Mucosa of gallbladder (tissue), 1 donor: ENCODE results near the gene RIOK1. TPM values are rescaled to one million over a fixed set of nuclear protein-coding genes. Genes with fewer than 3 reads are reported as not detected.
A peak's percentile ranks its signal among the peaks of the same experiment; 100 is the strongest.
"Not testable (repeated sequence)": the region's sequence is repeated elsewhere in the genome, so short reads cannot be mapped to it uniquely, and the experiment has no call there.

Experiments
- DNase-seq: peaks from one replicate; pipeline ENCODE4 v3.0.0-alpha.2; 2020; ENCODE audit warnings: low spot score
- total RNA-seq: library from RNA; stranded (reverse); gene quantifications from one replicate; pipeline ENCODE4 v1.2.1, GENCODE V29; 2021
- donor health status: DM: no; HTN: no; CAD: no.

RIOK1 gene
- 12.9 TPM for total RNA-seq

DNA sequence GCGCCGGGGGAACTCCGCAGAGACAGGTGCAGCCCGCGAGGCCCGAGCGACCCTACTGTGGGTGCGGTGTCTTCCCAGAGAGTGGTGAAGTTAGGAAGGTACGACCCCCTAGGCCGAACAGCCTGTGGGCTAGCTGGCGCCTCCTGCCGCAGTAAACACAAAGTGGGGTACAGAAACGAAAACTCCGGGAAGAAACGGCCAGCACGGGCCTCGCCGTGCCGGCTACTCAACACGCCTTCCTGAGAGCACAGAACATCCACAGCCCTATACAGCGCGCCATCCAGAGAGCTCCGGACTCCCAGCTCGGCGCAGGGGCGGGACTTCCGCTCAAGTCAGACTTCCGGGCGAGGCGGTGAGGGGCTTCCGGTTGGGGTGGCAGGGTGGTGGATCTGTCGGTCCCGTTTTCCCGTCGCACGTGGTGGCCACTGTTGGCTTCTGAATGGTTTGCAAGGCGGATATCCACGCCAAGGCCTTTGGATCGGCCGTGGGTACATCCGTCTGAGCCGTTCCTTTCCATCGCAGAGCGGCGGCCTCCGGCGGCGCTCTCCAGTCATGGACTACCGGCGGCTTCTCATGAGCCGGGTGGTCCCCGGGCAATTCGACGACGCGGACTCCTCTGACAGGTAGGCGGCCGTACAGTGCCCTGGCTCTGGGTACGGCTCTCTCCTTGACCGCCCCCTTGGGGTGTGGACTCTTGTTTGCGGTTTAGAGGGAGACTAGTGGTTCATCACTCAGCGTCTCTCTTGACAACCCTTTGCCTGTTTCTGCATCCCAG lies at the start of gene RIOK1, which contains the start of gene CAGE1:
TSS of gene RIOK1 (plus strand) at position 358 of the 775 bp plus-strand sequence. CDS start at position 553, 195 bp downstream.
TSS of gene CAGE1 (minus strand) at position 292 of the 775 bp plus-strand sequence. CDS start 2,569 bp downstream, outside the sequence.
- peak; percentile 93 for DNase-seq

DNA sequence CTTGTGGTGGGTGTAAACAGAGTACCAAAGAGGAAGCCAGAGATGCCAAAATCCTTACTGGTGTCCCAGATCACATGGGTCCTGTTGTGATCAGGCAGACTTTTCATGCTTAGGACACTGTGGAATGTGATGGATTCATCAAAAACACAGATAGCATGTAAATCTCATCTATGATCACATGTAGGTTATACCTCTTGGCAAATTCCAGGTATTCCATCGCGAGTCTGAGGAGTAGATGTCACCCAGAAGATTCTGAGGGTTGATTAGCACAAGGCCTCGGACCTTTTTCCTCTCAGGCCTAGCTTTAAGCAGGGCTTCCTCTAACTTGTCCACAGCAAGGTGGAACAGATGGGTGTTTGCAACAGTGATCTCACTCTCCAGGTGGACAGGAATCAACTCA lies 48.3 kb upstream of the RIOK1 start:
- DNase-seq, result no peak

- no peak for DNase-seq
These were observed 47.4 kb upstream of the RIOK1 start for GRCh38 chr6:7341989-7342742.

DNA sequence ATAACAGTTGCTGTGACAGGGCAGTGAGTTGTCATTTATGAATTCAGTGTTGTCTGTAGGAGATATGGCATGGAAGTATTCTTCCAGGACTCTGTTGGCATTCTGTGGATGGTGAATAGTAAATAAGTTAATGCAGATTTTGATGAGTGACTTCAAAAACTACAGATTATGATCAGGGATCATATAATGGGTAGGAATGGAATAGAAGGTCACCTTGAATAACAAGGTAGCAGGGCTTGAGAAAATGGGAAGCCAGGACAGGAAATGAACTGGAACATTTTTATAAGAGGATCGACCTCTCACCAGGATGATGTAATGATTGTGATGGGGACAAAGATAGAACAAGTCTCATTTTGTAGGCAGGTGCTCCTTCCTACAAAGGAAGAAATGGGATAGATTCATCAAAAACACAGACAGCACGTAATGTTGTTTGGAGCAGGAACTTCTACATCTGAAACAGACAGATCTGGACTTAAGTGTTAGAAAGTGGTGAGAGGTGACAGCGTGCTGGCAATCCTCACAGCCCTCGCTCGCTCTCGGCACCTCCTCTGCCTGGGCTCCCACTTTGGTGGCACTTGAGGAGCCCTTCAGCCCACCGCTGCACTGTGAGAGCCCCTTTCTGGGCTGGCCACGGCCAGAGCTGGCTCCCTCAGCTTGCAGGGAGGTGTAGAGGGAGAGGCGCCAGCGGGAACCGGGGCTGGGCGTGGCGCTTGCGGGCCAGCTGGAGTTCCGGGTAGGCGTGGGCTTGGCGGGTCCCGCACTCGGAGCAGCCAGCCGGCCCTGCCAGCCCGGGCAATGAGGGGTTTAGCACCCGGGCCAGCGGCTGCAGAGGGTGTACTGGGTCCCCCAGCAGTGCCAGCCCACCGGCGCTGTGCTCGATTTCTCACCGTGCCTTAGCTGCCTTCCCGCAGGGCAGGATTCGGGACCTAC lies 45.8 kb upstream of the RIOK1 start:
- no peak for DNase-seq

DNA sequence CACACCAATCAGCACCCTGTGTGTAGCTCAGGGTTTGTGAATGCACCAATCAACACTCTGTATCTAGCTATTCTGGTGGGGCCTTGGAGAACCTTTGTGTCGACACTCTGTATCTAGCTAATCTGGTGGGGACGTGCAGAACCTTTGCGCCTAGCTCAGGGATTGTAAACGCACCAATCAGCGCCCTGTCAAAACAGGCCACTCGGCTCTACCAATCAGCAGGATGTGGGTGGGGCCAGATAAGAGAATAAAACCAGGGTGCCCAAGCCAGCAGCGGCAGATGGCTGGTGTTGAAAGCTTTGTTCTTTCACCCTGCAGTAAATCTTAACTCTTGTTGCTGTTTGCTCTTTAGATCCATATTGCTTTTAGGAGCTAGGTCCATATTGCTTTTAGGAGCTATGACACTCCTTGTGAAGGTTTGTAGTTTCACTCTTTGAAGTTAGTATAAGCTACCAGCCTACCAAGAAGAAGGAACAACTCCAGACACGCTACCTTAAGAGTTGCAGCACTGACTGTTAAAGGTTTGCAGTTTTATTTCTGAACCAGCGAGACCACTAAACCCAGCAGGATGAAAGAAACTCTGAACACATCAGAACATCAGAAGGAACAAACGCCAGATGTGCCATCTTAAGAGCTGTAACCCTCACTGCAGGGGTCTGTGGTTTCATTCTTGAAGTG lies 44.7 kb upstream of the RIOK1 start:
- not testable (repeated sequence) for DNase-seq

GRCh38 chr6:7347551-7347997 lies 42.0 kb upstream of the RIOK1 start:
- not testable (repeated sequence) for DNase-seq

DNA sequence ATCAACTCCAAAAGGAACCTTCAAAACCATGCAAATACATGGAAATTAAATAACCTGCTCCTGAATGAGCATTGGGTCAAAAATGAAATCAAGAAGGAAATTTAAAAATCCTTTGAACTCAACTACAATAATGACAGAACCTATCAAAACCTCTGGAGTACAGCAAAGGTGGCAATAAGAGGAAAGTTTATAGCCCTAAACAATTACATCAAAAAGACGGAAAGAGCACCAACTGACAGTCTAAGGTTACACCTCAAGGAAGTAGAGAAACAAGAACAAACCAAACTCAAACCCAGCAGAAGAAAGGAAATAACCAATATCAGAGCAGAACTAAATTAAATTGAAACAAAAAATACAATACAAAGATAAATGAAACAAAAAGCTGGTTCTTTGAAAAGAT lies 39.0 kb upstream of the RIOK1 start:
- DNase-seq, result not testable (repeated sequence)

DNA sequence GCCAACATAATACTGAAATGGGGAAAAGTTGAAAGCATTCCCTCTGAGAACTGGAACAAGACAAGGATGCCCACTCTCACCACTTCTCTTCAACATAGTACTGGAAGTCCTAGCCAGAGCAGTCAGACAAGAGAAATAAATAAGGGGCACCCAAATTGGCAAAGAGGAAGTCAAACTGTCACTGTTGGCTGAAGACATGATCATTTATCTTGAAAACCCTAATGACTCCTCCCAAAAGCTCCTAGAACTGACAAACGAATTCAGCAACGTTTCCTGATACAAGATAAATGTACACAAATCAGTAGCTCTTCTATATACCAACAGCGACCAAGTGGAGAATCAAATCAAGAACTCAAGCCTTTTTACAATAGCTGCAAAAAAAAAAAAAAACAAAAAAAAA lies 37.7 kb upstream of the RIOK1 start:
- not testable (repeated sequence) for DNase-seq

GRCh38 chr6:7367408-7367807 lies 22.2 kb upstream of the RIOK1 start:
- DNase-seq, result no peak

- DNase-seq, result no peak
These were observed 15.9 kb upstream of the RIOK1 start for GRCh38 chr6:7373739-7374138.

GRCh38 chr6:7377961-7378360 lies 11.6 kb upstream of the RIOK1 start:
- DNase-seq, result no peak

DNA sequence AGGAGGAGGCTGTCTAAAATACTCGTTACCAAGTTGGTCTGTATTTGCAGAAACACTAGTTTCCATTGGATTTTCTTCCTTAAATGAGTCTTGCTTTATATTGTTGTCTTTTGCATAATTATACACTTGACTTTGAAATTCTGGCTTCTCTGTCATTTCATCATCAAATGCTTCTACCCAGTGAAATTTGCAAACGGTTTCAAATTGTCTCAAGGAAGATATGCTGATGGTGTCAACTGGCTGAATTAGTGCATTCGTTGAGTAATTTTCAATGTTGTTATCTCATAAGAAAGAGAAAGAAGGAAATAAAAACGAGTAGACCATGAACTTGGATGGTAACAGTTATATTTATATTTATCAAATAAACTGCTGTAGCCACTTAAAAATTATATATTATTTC lies 10.9 kb upstream of the RIOK1 start:
- no peak for DNase-seq

DNA sequence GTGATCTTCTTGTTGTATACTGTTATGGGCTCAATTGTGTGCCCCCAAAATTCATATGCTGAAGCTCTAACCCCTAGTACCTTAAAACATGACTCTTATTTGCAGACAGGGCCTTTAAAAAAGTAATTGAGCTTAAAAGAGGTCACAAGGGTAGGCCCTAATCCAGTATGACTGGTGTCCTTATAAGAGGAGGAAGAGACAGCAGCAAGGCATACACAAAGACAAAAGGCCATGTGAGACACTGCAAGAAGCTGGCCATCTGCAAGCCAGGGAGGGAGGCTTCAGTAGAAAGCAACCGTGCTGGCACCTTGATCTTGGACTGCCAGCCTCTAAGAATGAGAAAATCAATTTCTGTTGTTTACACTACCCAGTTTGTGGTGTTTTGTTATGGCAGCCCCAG lies 8.5 kb upstream of the RIOK1 start:
- DNase-seq, result no peak

DNA sequence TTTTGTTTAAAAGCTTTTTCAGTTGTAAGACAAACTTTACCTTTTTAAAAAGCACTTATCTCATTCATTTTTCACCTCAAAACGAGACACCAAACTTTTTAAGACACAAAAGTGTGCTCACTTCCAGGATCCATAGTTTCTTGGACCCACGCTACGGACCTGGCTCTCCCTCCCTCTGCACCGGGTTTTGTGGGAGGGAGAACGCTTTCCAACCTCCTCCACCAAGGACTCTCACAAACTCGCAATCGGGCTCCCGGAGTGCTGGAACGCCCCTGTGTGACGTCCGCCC lies 502 bp upstream of the RIOK1 start:
- no peak for DNase-seq

DNA sequence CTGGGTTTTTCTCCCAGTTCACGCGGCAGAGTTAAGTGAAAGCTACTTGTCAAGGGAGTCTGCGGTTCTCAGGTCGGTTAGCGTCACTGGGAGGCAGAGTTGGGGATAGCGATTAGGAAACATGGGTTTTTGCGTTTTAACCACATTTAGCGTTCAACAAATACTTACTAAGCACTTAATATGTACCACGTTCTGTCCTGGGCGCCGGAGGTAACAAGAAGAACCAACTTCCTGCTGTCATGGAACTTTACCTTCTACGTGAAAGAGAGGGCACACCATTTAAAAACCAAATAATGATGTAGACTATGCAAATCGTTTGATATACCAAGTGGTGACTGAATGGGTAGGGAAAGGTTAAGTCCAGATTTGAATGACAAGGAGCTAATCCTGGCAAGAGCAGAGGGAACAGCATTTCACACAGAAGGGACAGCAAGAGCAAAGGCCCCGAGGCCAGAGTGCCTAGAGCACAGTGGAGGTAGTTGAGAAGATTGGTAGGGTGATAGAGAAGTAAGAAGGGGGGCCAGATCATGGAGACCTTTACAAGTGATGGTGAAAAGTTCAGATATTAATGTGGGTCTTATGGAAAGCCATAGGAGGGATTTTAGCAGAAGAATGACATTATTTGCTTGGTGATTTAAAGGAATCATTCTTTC lies 744 bp downstream of the RIOK1 start:
- no peak for DNase-seq

- DNase-seq, result no peak
These were observed 1.5 kb downstream of the RIOK1 start for GRCh38 chr6:7391151-7391550.

DNA sequence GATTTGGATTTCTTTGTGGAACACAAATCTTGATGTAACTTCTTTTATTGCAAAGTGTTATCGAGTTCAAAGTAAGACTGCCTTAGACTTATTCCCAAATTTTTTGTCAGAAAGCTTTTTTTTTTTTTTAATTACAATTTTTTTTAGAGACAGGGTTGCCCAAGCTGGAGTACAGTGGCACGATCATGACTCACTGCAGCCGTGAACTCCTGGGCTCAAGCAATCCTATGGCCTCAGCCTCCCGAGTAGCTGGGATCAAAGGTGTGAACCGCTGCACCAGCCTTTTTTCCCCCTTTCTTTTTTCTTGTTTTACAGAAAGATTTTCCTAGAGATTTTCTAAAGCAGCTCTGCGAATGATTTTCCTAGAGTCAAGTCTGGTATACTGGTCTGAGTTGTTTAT lies 2.8 kb downstream of the RIOK1 start:
- no peak for DNase-seq

DNA sequence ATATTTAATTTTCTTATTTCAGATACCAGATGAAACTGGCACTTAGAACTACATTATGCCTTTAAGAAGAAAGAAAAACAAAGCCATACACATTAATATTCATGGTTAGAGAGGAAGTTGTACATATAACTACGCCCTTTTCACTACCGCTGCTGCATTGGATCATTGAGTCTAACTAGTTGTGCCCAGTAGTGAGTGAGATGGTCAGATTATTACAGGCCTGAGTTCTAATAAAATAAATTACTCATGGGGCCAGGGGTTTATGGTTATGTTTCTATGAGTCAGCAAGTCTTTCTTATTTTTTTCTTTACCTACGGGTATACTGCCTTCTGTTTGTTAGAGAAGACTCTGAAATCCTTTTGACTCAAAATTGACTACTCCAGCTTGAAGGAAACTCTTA lies 11.5 kb downstream of the RIOK1 start:
- DNase-seq, result no peak

DNA sequence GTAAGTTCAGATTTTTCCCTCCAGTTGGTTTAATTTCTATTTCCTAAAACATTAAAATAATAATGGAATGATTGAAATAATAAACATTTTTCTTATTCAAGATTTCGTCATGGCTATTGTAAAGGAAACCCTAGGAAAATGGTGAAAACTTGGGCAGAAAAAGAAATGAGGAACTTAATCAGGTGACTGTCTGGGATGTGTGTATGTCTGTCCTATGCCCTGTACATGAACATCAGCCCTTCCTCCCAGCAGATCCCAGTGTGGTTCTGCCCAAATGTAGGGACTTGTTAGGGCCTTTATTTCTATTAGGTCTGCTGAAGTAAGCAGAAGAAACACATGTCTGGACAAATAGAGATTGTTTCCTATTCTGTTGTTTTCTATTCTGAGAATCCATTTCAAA lies 13.1 kb downstream of the RIOK1 start:
- no peak for DNase-seq

DNA sequence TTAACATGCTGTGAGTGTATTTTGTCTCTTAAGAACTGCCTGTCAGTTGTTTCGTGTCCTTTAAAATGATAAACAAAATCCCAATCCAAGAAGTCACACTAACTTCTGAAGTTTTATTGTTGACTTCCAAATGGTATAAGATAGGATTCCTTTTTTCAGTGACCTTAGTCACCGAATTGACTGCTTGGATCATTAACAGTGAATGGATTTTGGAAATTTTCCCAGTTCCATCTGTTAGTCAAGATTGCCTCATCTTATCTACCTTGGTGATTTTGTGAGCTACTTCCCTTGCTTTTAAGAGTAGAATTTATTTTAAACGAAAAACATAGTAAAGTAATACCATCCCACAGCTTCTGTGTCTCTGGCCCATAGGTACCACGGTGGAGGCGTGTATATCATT lies 14.9 kb downstream of the RIOK1 start:
- no peak for DNase-seq

DNA sequence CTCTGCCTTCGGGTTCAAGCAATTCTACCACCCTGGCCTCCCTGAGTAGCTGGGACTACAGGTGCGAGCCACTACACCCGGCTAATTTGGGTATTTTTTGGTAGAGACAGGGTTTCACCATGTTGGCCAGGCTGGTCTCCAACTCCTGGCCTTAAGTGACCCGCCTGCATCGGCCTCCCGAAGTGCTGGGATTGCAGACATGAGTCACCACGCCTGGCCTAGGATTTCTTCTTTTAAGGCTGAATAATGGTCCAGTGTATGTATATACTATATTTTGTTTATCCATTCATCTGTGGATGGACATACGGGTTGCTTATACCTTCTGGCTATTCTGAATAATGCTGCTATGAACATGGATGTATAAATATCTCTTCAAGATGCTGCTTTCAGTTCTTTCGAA lies 17.1 kb downstream of the RIOK1 start:
- DNase-seq, result no peak
